NCI-H748 (cell line): ENCODE results near the gene CCDC88C.

Experiments
- DNase-seq: peaks from one replicate; lab custom pipeline; 2025; ENCODE audit not compliant: unreplicated experiment; lab: John Stamatoyannopoulos, UW

CCDC88C gene

GRCh38 chr14:91329486-91330014, 88.1 kb downstream of the CCDC88C start:
- DNase-seq = no peak

- DNase-seq = no peak
Observed at GRCh38 chr14:91328313-91329050, 89.1 kb downstream of the CCDC88C start.

GRCh38 chr14:91327661-91328312, 89.8 kb downstream of the CCDC88C start:
- no peak for DNase-seq

GRCh38 chr14:91327250-91327595, 90.4 kb downstream of the CCDC88C start:
- no peak for DNase-seq

- DNase-seq = no peak
Observed at GRCh38 chr14:91326514-91327249, 90.9 kb downstream of the CCDC88C start.

- DNase-seq = no peak
Observed at GRCh38 chr14:91324606-91325575, 92.7 kb downstream of the CCDC88C start.

GRCh38 chr14:91323671-91324605, 93.7 kb downstream of the CCDC88C start:
- peak; percentile 92 for DNase-seq

- DNase-seq = no peak
Observed at GRCh38 chr14:91323031-91323430, 94.6 kb downstream of the CCDC88C start.

GRCh38 chr14:91322623-91323022, 95.0 kb downstream of the CCDC88C start:
- no peak for DNase-seq

GRCh38 chr14:91321131-91321530, 96.5 kb downstream of the CCDC88C start:
- no peak for DNase-seq

- DNase-seq = no peak
Observed at GRCh38 chr14:91320266-91320665, 97.4 kb downstream of the CCDC88C start.

GRCh38 chr14:91318911-91319310, 98.7 kb downstream of the CCDC88C start:
- DNase-seq = no peak

- DNase-seq = no peak
Observed at GRCh38 chr14:91317381-91318308, 100.0 kb downstream of the CCDC88C start.

GRCh38 chr14:91316761-91317160, 100.9 kb downstream of the CCDC88C start:
- DNase-seq = no peak

GRCh38 chr14:91315844-91316267, 101.8 kb downstream of the CCDC88C start:
- DNase-seq = no peak

GRCh38 chr14:91313852-91314251, 103.8 kb downstream of the CCDC88C start:
- DNase-seq = no peak

- DNase-seq = no peak
Observed at GRCh38 chr14:91313154-91313850, 104.3 kb downstream of the CCDC88C start.

- no peak for DNase-seq
Observed at GRCh38 chr14:91311284-91311662, 106.3 kb downstream of the CCDC88C start.
